Measurements from ENCODE around the gene SPTSSA.
"Not testable (repeated sequence)": the region's sequence is repeated elsewhere in the genome, so short reads cannot be mapped to it uniquely, and the experiment has no call there.

GRCh38 chr14:34385881-34386280 is 76.2 kb downstream of the SPTSSA start:
- not testable (repeated sequence) for TF ChIP-seq CTCF (conservative IDR thresholded peaks at IDR 0.05 in 1 of 2, IDR thresholded peaks at IDR 0.05 in 1 of 2; ENCODE audit: low read depth in 1 of 2, low read length in 2 of 2); EZH2 (IDR thresholded peaks at IDR 0.05; ENCODE audit: low read length, missing control alignments)
